Heart left ventricle (tissue), 13 donors: ENCODE data around the gene HIP1.

Experiments used
- POLR2A ChIP-seq, 2 donors: fragments of 450-650 bp; IDR thresholded peaks; one replicate each; pipeline ENCODE4 v1.6.1; 2017; ENCODE audit warnings: antibody characterized with exemption in 2 of 2, mild to moderate bottlenecking in 2 of 2, moderate library complexity in 2 of 2
- TF ChIP-seq, protein P1 (sequence below), 12 donors: fragments of 200-600 bp; sonication (generic) in 4 of 12; IDR thresholded peaks; one replicate each; pipeline versions ENCODE4 v1.5.0 to v1.8.0; 2018 to 2022; ENCODE audit warnings: antibody characterized with exemption in 12 of 12, mild to moderate bottlenecking in 5 of 12
- donor health status: ischemic (EF 13 %, LVEDD 7.1; RV severe dilation, severe dysfunction).
- donor health status: DM: no; HTN: yes; CAD: no.
- donor health status: DM: no; HTN: no; CAD: no.
- donor health status: ischemic (EF 25% LVEDD 6.9; RV normal size, moderate dysfunction).
- donor health status: ischemic (EF 25% LVEDD 5.7; RV mildly dilated, moderate dysfunction).
- donor health status: ischemic (EF 35%, LVEDD 5.7; RV mildly dilated, moderate dysfunction).
- donor health status: nonischemic (EF 11% LVEDD 7.7; RV severe dilation, severe dysfunction).
- donor health status: DM: yes; HTN: yes; CAD: no.
- donor health status: PGD.
- donor health status: ischemic (EF 29% LVEDD 5.4; RV normal size, mild dysfunction).
- donor health status: nonischemic (EF 23%, LVEDD 6.1; RV moderate dilation, normal function).

DNA sequence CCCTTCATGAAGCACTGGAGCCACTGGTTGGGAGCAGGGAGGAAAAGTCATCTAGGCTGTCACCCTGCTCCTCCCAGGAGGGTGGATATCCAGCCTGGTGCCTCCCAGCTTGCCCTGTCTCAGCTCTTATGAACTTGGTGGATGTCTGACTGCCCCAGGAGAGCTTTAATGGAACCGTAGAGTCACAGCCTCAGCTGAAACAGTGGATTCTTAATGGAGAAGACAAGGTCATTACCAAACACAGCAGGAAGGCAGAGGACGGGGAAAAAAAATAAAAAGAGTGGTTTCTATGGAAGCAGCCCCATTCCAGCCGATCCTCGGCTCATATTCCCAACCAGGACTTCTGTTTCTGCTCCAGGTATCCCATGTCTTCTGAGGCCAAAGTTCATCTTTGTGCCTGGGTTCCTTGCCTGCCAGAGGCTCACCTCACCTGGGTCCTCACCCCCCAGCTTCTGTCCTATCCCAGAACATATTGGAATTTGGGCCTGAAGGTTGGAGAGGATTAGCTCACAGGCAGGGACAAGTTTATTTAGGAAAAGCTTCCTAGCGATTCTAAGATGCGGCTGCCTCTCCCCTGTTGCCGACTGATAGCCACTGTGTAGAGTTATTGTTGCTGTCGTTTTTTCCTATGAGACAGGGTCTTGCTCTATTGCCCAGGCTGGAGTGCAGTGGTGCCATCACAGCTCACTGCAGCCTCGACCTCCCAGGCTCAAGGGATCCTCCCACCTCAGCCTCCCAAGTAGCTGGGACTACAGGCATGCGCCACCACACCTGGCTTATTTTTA lies 17.7 kb upstream of the HIP1 start:
- TF ChIP-seq, protein P1, sequence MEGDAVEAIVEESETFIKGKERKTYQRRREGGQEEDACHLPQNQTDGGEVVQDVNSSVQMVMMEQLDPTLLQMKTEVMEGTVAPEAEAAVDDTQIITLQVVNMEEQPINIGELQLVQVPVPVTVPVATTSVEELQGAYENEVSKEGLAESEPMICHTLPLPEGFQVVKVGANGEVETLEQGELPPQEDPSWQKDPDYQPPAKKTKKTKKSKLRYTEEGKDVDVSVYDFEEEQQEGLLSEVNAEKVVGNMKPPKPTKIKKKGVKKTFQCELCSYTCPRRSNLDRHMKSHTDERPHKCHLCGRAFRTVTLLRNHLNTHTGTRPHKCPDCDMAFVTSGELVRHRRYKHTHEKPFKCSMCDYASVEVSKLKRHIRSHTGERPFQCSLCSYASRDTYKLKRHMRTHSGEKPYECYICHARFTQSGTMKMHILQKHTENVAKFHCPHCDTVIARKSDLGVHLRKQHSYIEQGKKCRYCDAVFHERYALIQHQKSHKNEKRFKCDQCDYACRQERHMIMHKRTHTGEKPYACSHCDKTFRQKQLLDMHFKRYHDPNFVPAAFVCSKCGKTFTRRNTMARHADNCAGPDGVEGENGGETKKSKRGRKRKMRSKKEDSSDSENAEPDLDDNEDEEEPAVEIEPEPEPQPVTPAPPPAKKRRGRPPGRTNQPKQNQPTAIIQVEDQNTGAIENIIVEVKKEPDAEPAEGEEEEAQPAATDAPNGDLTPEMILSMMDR (IDR thresholded peaks at IDR 0.05) = no peak
- TF ChIP-seq POLR2A (IDR thresholded peaks at IDR 0.05) = no peak
